Measurements from ENCODE around the gene DCBLD2.

Gene DCBLD2

DNA sequence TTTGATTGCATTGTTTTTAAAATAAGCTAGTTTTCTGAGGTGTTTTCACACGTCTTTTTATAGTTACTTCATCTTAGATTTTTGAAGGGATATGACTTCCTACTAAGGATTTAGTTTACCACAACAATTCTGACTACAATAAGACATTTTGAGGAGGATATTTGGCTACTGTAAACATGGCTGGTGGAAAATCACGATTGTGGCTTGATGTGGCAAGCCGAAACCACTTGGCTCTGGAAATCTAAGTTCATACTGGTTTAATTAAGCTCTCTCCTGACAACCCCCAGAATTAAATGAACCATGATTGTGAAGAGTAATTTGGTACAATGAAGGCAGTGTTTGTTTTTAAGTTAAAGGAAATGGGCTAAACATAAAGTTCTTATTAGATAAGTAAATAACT is 107.5 kb downstream of the DCBLD2 start:
- DNase-seq (ENCODE audit: low read depth in 2 of 2), result no peak

DNA sequence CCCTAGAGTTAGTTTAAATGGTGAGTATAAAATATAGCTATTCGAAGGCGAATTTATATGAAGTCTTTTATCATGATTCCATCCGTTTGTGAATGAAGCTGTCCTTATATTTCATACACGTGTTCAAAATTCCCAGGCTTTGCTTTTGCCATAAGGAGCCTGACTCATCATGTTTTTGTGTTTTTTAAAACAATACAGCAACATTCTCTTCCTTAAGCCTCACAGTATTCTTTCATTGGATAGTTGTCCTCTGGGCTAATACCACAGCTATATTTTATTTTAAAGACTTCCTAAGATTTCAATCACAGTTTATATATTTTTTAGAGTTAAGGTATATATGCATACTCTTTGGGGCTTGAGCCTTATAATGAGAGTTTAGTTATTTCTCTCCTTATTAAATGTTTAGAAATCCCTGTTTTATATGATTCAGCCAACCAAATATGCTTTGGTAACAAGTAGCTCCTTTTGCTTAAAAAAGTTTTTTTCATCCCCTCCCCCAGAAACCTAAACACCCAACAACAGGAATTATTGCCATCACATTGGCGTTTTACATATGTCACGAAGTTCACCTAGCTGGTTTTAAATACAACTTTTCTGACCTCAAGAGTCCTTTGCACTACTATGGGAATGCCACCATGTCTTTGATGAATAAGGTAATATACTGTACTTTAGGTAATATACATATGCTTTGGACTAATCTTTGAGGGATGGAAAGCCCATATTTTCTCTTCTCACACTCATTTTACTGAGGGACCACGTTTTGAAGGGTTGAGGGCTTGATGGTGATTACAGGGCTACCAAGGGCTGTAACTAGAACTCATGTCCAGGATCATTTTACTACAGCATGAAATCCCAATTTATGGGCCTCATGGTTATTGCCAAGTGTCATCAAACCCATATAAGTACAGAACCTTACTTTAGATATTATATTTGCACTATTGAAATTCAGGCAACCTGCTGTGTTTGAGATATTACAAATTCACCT is 109.9 kb downstream of the DCBLD2 start:
- DNase-seq (ENCODE audit: low read depth in 2 of 2), result no peak

DNA sequence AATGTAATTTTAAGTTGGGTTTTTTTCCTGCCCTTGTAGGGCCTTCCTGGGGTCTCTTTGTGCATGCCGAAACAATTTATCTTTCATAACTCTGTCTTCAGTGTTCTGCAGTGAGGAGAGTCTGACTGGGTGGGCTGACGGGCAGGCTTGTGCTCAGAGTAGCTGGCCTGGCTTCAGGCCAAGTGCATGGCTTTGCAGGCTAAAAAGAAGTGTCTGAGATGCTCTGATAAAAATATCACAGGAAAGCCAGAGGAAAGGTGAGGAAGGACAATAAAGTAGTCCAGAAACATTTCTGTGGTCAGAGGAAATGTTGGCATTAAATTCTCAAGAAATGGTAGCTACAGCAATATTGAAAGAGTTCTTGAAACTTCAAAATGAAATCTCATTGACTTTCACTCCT is 112.8 kb downstream of the DCBLD2 start:
- no peak for DNase-seq (ENCODE audit: low read depth in 2 of 2)

DNA sequence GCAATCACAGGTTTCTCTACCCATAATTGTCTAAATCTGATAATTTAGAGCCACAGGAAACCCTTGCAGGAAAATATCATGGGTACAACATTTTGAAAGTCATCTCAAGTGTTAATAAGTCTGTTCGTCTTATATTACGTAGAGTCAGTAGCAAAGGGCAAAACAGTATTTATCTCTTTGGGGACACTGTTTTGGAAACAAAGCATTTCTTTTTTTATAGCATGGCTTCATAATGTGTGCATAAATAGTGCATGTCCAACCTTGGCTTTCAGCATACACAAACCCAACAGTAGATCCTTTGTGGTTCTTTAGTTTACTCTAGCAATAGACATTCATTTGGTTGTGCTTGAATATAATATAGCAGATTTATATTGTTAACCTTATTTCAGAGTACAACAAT is 114.3 kb downstream of the DCBLD2 start:
- DNase-seq (ENCODE audit: low read depth in 2 of 2), result no peak

DNA sequence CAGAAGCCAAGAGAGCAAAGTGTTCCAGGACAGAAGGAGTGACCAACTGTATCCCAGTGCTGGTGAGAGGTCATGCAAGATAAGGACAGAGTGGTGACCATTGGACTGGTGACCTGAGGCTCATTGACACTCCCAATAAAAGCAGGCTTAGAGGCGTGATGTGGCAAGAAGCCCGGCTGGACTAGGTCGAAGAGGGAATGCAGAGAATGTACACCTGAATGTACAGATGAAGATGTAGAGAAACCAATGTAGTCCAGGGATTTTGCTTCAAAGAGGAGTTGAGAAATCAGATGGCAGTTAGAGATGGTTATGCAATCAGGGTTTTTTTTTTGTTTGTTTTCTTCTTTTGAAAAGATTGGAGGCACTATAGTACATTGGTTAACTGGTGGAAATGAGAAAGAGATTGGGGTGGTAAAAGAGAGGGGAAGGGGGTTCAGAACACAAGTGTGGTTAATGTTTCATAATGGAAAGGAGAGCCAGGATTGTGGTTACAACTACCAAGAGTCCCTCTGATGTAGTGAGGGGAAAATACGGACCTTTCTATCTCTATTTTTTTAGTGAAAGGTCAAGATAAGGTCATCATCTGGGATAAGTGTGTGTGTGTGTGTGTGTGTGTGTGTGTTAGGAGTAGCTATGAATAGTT is 115.0 kb downstream of the DCBLD2 start:
- no peak for DNase-seq (ENCODE audit: low read depth in 2 of 2)

DNA sequence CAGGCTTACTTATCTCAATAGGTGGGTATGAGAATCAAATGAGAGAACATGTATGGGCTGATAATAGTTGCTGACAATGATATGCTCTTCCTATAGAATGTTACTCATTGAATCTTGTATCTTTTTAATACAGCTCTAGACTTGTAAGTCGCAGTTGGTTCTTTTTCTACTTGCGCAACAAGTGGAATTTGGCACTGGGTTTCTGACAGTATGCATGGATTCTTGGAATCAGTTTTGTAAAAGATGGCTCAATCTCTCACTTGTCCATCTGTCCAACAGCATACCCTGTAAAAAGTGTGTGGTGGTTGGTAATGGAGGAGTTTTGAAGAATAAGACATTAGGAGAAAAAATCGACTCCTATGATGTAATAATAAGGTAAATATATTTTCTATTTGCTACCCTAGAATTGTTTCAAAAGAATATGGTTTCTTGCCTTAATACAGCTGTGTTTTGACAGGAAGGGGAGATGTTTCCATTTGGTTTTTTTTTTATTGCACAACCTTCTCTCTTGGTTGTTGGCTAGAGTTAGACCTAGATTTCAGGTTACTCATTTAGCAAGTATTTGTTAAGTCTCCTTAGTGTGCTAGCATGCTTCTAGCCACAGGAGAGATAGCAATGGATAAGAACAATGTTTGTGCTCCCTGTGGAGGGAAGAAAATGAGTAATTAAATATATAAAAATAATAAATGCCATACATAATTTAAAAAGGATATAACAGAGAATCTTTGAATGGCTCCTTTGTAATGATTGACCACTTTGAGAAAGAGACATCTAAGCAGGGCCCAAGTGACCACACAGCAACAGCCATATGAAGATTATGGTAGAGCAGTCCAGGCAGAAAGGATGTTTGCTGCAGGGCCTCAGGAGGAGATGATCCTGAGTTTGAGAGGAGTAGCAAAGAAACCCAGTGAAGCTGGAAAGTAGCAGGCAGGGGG is 116.6 kb downstream of the DCBLD2 start:
- no peak for DNase-seq (ENCODE audit: low read depth in 2 of 2)

DNA sequence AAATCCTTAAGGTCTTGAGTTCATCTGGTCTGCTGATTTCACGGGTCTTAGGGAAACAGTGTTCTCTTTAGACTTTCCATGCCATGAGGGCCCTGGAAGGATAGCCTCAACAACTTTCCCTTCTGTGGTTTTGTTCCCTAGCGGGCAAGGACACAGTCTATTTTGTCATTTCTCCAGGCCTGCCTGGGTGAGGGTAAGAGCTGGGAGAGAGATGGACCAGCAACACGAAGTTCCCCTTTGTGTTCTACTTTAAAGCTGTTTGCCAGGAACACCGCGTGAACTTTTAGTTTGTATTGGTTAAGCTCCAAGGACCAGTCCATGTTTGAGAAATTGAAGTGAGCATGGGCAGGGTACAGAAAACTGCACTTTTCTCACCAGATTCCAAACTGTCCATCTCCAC is 117.5 kb downstream of the DCBLD2 start:
- no peak for DNase-seq (ENCODE audit: low read depth in 2 of 2)

DNA sequence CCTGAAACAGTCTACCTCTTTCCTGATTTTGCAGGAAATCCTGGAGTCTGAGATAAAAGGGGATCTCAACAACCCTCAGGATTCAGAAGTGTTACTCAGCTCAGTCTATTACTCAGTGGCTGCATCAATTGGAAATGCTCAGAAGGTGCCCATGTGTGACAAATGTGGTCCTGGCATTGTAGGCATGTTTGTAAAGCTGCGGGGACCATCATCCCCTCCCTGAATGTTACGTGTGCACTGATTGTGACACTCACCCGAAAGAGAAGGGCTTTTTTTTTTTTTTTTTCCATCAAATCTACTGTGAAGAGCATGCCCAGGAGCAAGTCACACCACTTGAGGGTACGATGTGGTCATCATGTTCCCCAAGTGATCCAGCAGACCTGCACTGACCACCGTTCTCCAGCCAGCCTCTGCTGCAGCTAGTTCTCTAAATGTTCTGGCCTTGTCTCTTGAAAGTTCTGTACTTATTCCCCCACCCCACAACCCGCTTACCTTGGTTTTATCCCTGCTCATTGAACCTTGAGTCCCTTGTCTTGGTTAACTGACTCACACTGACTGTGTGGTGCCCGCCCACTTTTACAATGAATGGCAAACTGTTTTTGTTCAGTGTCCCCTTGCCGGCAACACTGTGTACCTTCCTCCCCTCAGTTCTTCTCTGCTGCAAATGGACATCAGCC is 118.5 kb downstream of the DCBLD2 start:
- DNase-seq (ENCODE audit: low read depth in 2 of 2), result no peak

DNA sequence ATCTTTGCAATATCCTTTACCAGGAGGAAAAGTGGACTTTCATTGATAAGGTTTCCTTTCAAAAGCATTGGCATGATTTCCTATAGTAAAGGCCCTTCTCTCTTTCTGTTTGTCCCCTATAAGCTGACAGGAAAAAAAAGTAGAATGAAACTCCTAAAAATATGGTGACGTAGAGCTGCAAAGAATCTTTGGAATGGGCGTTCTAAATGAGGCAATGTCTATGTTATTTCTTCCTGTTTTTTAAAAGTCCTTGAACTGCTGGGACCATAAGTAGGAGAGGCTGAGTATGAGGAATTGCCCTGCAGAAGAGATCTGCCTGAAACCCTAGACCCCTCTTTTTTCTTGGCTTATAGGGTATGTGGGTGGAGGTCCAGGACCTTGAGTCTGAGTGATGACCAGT is 121.2 kb downstream of the DCBLD2 start:
- no peak for DNase-seq (ENCODE audit: low read depth in 2 of 2)

DNA sequence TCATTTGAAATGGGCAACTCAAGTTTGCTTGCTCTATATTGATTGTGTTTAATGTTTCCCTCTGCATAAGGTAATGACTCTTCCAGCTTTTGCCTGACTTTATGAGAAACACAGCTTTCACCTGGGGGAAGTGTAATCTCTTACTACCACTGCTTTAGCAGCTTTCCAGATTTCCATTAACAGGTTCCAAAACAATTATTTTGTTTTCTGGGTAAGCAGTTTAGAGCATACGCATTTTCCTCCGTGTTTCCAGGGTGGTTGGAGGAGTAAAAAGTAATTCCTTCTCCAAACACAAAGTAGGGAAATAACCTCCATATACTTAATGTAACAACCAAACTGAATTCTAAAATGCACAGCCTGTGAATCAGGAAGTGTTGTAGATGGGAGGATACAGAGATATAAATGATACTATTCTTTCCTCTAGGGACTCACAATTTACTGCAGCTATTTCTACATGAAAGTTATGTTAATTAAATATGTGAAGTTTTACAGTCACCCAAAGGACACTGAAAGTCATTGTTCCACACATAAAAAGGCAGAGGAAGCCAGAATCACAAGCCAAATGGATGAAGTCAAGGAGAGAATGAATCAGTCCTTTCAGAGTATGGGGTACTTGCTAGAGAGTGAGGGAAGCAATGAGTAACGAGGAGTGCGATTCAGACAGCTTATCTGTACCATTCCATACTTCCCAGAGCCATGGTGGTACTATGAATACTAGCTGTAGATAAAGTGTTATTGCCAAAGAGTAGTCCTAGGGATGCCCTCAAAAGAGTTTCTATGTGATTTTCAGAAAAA is 121.8 kb downstream of the DCBLD2 start:
- DNase-seq (ENCODE audit: low read depth in 2 of 2), result no peak

DNA sequence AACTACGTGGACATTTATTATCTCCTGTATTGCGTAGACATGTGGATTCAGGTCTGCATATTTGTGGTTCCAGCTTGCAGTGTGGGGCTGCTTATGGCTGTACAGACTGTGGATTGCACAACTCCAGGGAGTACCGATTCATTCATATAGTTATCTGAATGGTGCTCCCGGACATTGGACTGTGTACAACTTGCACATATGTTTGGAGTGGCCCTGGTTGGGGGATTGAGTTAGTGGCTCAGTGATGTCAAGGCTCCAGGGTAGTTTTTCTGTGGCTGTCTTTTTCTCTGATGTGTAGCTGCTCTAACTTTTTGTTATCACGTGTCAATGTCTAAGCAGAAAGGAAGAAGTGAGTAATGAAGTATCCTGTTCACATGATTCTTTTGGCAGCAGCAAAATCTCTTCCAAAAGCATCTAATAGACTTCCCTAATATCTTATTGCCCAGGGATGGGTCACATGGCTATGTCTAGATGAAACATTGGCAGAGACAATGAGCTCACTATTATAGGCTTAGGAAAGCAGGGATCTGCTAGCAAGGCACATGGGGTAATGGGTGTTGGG is 122.6 kb downstream of the DCBLD2 start:
- no peak for DNase-seq (ENCODE audit: low read depth in 2 of 2)

DNA sequence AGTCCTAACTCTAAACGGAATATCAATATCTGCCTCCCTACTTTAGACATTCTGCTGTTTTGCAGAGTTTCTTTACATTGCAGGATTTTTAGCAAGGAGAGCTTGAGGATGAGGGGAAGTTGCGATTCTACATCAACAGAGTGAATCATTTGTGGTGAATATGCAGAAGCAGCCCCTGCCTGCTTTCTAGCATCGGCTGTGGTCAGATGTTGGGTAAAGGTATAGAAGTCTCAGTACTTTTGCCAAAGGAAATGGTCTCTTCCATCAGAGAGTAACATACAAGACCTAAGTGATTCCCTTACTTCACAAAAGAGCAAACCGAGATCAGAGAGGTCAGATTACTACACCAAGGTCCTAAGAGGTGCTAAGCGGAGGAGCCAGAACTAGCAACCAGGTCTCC is 123.1 kb downstream of the DCBLD2 start:
- DNase-seq (ENCODE audit: low read depth in 2 of 2), result no peak

DNA sequence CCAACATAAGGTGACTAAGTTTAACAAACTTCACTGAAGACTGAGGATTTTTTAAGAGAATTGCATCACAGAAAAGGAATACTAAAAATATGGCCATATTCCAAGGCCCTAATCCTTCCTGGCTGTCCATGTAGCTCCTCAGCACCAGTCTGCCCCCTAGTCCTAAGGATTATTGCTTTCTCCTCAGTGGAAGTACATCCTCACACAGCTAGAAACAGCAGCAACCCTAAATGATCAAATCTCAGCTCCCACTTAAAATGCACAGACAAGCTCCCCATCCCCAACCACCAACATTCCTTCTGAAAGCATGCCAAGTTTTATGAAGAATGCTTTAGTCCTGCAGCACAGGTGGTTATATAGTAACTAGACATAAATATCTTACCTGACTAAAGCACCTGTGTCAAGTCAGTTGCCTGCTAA is 123.7 kb downstream of the DCBLD2 start:
- DNase-seq (ENCODE audit: low read depth in 2 of 2), result no peak

DNA sequence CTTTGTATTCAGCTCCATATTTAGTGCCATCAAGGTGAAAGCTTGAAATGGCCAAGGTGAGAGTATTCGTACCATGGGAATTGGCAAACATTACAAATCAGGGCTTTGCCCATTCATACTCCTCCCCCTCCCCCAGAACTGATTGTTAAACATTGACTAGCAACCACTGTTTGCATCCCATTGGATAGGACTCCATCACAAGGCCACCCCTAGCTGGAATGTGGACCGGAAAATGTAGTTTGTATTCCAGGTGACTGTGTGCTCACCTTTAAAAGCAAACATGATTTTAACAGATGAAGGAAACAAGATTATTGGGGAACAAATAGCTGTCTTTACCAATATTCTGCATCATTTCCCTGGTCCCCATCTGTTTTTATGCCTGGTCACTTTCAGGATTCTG is 124.2 kb downstream of the DCBLD2 start:
- no peak for DNase-seq (ENCODE audit: low read depth in 2 of 2)

DNA sequence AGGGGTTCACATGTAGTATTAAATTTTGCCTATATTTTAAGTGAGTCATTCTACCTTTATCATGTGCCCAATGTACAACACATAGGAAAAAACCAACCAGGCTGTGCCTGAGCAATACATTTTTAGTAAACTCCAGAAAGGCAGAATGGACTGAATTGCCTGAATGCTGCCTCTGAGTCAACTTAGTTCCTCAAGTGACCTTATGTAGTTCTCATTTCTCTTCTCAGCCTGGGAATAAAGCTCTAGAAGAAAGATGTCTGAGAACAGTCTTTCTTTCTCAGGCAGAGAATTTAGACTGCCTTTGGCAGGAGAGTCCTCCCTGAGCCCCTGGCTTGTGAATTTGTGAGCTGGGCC is 125.4 kb downstream of the DCBLD2 start:
- DNase-seq (ENCODE audit: low read depth in 2 of 2), result no peak

DNA sequence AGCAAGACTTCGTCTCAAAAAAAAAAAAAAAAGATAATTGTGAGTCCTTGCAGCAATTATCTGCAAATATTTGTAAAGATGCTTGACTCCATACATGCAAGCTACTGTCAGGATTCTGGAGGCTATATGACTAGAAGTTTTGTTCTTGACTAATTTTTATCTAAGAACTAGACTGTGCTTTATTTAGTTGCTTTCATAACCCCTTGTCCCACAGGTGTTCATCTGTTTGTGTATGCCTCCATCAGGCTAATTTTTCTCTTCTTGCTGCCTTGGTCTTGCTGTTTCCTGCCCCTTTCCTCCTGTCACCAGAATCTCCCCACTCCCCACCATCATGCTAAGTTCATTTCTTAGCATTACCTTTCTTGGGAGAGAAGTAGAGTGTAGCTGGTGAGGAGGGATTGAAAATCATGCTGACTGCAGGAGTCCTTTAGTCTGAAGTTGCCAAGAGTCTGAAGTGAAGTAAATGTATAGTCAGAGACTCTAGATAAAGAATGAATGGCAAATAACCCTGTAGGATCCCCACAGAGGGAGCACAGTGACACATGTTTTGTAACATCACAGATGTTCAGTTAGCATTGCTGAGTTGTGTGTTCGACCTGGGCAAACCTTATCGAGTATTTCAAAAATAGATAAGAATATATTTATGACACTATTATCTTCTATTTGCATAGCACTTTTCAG is 125.9 kb downstream of the DCBLD2 start:
- DNase-seq (ENCODE audit: low read depth in 2 of 2), result no peak

DNA sequence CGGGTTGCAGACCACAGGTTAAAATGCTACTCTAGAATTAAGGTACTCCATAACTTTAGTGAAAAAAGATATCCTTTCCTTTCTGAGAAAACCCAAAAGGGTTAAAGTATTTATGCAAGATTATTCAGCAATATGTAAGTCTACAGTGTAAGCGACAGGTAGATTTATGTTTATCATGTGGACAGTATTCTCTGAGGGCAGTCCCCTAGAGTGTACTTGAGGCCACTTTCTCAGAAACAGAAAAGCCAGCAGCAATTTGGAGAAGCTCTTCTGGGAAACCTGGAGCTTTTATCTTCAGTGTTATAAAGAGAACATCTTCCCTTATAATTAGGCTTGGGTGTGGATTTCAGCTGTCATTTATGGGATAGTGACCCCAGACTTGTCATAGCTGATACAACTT is 129.5 kb downstream of the DCBLD2 start:
- DNase-seq (ENCODE audit: low read depth in 2 of 2), result no peak

DNA sequence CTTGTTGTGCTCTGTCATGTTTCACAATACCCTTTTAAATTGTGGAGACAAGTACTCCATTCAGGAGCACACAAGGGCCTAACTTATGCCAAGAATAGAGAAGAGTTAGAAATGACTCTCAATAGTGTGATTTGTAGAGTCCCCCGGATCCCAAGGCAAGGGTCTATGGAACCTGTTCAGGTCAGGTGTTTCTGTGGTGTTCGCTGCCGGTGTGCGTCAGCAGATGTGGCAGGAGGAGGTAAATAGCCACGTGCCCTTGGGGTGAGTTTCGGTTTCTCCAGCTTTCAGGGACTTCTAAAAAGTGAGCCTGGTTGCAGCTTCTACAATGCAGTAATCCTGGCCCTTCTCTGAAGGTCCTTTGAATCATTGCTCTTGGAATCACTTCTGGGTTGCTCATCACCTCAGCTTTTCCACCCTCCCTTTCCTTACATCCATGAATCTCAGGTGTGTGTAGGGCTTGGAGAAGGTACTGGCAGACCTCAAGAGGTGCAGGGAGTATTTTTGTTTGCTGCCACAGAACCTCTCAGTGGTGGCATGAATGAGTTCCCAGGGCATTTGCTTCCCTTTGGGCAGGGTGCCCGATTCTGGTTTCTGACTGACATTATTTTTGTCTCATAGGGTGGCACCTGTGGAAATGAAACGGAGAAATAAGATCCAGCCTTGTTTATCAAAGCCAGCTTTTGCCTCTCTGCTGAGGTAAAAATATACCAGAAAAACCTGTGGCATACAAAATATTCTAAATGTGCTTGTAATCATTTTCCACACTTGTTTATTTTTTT is 131.0 kb downstream of the DCBLD2 start:
- no peak for DNase-seq (ENCODE audit: low read depth in 2 of 2)

DNA sequence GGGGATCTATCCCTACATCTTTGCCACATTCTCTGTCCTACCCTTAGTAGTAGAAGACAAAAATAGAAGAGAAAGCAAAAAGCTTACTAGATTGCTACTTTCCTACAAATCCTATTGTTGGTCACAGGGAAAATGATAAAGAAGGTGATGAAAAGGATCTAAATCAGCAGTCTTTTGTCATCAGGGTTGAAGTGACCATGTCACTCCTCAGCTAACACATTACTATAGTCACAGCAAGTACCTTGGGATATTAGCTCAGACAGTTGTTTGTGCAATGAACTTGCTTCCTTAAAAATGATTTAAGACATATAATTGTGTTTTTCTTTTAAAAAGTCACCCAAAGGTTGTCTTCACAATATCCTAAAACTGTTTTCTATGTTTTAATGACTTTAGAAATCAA is 132.0 kb downstream of the DCBLD2 start:
- no peak for DNase-seq (ENCODE audit: low read depth in 2 of 2)

All from stimulated activated CD4-positive, alpha-beta T cell treated with anti-CD3 and anti-CD28 coated beads, Interleukin-15, amount 100 ng/mL, for 48 hours (primary cell).